GM12874 (cell line): ENCODE measurements around the gene AP3B2.

Source experiments
- CTCF ChIP-seq: IDR thresholded peaks from 2 replicates; pipeline ENCODE4 v1.5.1; 2011; ENCODE audit warnings: low read depth, mild to moderate bottlenecking, control low read depth, low read length, moderate library complexity; ENCODE audit not compliant: insufficient read depth

AP3B2 gene

DNA sequence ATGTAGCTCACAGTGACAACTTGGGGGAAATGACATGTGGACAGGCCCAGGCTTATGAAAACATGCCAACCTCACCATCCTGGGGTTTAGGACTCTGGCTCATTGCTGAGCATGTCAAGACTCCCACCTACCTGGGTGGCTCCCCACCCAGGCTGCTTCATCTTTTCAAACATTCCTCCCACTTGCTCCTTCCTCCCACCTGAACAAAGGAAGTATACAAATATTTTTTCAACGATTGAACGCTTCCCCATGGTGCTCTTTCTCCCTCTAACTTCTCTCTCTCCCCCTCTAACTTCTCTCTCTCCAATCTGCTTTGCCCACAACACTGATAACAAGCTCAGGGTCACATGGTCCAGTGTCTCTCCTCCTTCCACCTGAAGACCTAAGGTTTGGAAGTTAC, 34.8 kb downstream of the AP3B2 start:
- TF ChIP-seq CTCF = no peak

DNA sequence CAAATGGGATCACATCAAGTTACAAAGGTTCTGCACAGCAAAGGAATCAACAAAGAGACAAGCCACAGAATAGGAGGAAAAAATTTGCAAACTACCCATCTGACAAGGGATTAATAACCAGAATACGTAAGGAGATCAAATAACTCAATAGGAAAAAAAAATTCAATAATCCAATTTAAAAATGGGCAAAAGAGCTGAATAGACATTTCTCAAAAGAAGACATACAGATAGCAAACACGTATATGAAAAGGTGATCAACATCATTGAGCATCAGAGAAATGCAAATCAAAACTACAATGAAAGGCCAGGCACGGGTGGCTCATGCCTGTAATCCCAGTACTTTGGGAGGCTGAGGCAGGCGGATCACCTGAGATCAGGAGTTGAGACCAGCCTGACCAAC, 39.0 kb downstream of the AP3B2 start:
- no peak for TF ChIP-seq CTCF

GRCh38 chr15:82666606-82667005, 43.1 kb downstream of the AP3B2 start:
- no peak for TF ChIP-seq CTCF

DNA sequence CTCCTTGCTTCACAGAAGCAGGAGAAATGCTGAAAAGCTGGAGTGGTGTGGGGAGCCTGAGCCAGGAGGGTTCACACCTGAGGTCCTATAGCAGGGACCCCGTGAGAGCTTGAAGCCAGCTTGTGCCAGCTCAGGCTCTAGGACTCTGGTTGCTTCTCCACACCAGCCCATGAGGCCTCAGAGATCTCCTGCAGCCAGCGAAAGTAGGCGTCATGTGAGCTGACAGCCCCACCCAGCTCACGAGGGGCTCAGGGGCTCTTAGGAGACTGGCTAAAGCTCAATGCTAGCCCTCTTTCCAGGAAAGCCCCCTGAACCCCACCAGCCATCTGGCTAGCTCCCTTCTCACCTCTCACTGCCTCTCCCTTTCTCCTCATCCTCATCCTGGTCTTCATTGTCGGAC, 45.7 kb downstream of the AP3B2 start:
- TF ChIP-seq CTCF = no peak

GRCh38 chr15:82663186-82663600, 46.5 kb downstream of the AP3B2 start:
- TF ChIP-seq CTCF = no peak

DNA sequence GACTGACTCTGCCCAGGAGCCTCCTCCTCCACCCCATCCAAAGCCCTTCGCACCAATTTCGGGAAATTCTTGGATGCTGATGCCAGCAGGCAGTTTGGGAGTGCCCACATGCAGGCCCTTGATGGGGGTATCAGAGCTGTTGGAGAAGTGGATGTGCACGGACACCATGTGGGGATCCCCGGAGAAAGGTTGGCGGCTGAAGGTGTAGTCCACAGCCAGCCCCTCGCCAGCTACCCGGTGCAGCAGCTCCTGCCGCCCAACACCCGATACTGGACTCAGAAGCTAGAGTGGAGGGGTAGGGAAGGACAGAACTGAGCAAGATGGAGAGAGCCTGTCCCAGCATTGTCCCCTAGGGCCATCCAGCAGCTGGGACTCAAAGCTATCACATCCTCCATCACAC, 47.0 kb downstream of the AP3B2 start:
- no peak for TF ChIP-seq CTCF

DNA sequence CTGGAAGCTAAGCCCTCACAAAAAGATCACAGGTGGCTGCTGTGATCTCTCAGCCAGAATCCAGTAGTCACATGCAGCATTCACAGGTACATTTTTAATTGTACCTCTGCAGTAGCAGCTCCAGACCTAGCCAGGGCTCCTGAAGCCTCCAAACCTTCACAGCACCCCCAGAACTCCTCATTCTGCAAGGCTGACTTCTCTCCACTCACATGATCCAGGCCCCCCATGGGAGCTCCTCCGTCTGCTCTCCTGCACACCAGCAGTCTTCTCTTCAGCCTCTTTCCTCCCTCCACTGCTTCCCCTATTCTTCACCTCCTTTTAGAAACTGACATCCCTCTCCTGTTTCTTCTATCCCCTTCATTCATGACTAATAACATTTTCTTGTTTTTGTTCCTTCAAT, 49.3 kb downstream of the AP3B2 start:
- no peak for TF ChIP-seq CTCF
